Hematopoietic multipotent progenitor cell treated with erythropoietin and hydrocortisone succinate and interleukin-3 and kit ligand, for 17 days (in vitro differentiated cells): Measurements from ENCODE around the gene SPINDOC.
"Not testable (repeated sequence)": the region's sequence is repeated elsewhere in the genome, so short reads cannot be mapped to it uniquely, and the experiment has no call there.

Source experiments
- DNase-seq: peaks from one replicate; pipeline ENCODE4 v3.0.0-alpha.2; 2015; ENCODE audit warnings: low spot score

The SPINDOC gene

GRCh38 chr11:63785823-63786222 lies 27.4 kb upstream of the SPINDOC start:
- DNase-seq: no peak

GRCh38 chr11:63791495-63792167 lies 21.6 kb upstream of the SPINDOC start:
- DNase-seq: no peak

GRCh38 chr11:63793161-63793560 lies 20.1 kb upstream of the SPINDOC start:
- no peak for DNase-seq

GRCh38 chr11:63795066-63795465 lies 18.2 kb upstream of the SPINDOC start:
- no peak for DNase-seq

- no peak for DNase-seq
These were observed 12.3 kb upstream of the SPINDOC start for GRCh38 chr11:63800921-63801320.

GRCh38 chr11:63802637-63803414 lies 10.4 kb upstream of the SPINDOC start:
- DNase-seq: no peak

GRCh38 chr11:63804259-63804658 lies 9.0 kb upstream of the SPINDOC start:
- DNase-seq: no peak

- DNase-seq: no peak
These were observed 7.3 kb upstream of the SPINDOC start for GRCh38 chr11:63805844-63806415.

- DNase-seq: not testable (repeated sequence)
These were observed 2.9 kb upstream of the SPINDOC start for GRCh38 chr11:63810383-63810782.

- no peak for DNase-seq
These were observed 1.7 kb upstream of the SPINDOC start for GRCh38 chr11:63811522-63811921.

GRCh38 chr11:63813563-63814382 lies 517 bp downstream of the SPINDOC start:
- no peak for DNase-seq

GRCh38 chr11:63814383-63814736 lies 1.1 kb downstream of the SPINDOC start:
- DNase-seq: no peak

- no peak for DNase-seq
These were observed 2.9 kb downstream of the SPINDOC start for GRCh38 chr11:63816166-63816565.

GRCh38 chr11:63816732-63817131 lies 3.5 kb downstream of the SPINDOC start:
- no peak for DNase-seq

- DNase-seq: no peak
These were observed 4.7 kb downstream of the SPINDOC start for GRCh38 chr11:63817758-63818498.

- no peak for DNase-seq
These were observed 5.4 kb downstream of the SPINDOC start for GRCh38 chr11:63818609-63819008.

GRCh38 chr11:63821411-63821810 lies 8.2 kb downstream of the SPINDOC start:
- DNase-seq: no peak

- no peak for DNase-seq
These were observed 13.4 kb downstream of the SPINDOC start for GRCh38 chr11:63826471-63827190.

- DNase-seq: no peak
These were observed 16.7 kb downstream of the SPINDOC start for GRCh38 chr11:63829823-63830489.

GRCh38 chr11:63831326-63831725 lies 18.1 kb downstream of the SPINDOC start:
- no peak for DNase-seq

GRCh38 chr11:63832336-63832735 lies 19.1 kb downstream of the SPINDOC start:
- DNase-seq: no peak
